Measurements from ENCODE around the gene ADD3.

GRCh38 chr10:109982812-109983211, 25.0 kb upstream of the ADD3 start:
- TF ChIP-seq CTCF (IDR thresholded peaks at IDR 0.05; ENCODE audit: borderline replicate concordance, extremely low read depth, low read length, poor library complexity, severe bottlenecking) (no peak), EZH2 (IDR thresholded peaks at IDR 0.05; ENCODE audit: borderline replicate concordance, low read depth, low read length, severe bottlenecking) (no peak)

Data from DND-41 (cell line).